ENCODE measurements around the gene FASN.

Gene FASN

GRCh38 chr17:82088838-82089722 lies 9.0 kb downstream of the FASN start:
- no peak for DNase-seq (ENCODE audit: low read depth)

DNA sequence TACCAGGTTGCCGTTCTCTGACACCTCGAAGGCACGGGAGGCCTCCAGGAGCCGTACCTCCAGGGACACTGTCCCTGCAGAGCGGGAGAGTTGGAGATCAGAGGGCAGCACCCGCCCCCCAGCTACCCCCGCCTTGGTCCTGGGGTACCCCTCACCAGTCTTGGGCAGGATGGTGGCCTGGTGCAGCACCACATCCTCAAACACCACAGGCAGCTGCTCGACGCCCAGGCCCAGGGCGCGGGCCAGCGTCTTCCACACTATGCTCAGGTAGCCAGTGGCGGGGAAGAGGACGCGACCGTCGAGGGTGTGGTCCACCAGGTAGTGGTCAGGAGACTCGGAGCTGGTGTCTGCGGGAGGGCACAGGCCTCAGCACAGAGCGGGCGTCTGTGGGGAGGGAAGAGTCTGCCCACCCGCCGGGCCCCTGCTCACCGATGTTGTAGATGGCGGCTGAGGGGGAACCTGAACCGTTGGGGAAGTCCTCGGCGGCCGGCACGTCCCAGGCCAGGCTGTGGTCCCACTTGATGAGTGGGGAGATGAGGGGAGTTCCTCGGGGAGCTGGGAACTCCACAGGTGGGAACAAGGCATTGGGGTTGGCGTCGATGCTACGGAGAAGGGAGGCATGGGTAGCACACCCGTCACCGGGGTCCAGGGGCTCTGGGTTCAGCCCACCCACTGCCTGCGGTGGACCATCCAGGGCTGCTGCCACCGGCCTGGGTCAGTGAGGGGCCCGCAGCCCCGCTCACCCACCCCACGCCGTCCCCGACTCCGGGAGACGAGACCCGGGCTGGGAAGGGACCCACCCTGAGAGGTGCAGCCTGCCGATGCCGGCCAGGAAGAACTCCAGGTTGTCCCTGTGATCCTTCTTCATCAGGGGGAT lies 9.8 kb downstream of the FASN start:
- no peak for DNase-seq (ENCODE audit: low read depth)

GRCh38 chr17:82086941-82087906 lies 10.8 kb downstream of the FASN start:
- no peak for DNase-seq (ENCODE audit: low read depth)

- DNase-seq (ENCODE audit: low read depth): no peak
These were observed 11.9 kb downstream of the FASN start for GRCh38 chr17:82085931-82086764.

DNA sequence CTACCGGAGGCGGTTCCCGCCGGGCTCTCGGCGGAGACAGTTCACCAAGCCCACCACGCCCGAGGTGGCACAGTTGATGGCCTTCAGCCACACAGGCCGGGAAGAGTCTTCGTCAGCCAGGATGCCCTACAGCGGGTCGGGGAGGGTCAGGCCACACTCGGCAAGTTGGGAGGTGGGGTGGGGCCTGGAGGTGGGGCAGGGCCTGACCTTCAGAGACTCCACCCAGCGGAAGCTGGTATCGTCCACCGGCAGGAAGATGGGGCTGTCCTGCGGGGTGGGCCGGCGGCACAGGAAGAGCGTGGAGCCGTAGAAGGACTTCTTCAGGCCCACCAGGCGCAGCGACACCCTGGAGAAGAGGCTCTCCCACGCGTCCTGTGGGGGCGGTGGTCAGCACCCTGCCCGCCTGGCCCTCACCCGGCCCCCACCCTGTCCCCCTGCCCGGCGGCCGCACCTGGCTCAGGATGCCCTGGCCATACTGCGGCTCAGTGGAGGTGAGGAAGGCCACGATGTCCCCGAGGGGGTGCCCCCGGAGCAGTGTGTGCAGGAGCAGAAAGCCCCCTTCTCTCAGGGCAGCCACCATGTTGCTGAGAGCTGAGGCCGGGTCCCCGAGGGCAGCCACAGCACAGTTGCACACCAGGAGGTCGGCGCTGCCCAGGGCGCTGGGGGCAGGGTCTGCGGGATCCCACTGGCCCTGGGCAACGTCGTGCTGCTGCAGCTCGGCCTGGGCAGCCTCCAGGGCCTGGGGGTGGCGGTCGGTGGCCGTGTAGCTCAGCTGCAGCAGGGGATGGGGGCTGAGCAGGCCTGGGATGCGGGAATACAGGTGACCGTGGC lies 12.8 kb downstream of the FASN start:
- no peak for DNase-seq (ENCODE audit: low read depth)

- no peak for DNase-seq (ENCODE audit: low read depth)
These were observed 13.5 kb downstream of the FASN start for GRCh38 chr17:82084373-82085030.

DNA sequence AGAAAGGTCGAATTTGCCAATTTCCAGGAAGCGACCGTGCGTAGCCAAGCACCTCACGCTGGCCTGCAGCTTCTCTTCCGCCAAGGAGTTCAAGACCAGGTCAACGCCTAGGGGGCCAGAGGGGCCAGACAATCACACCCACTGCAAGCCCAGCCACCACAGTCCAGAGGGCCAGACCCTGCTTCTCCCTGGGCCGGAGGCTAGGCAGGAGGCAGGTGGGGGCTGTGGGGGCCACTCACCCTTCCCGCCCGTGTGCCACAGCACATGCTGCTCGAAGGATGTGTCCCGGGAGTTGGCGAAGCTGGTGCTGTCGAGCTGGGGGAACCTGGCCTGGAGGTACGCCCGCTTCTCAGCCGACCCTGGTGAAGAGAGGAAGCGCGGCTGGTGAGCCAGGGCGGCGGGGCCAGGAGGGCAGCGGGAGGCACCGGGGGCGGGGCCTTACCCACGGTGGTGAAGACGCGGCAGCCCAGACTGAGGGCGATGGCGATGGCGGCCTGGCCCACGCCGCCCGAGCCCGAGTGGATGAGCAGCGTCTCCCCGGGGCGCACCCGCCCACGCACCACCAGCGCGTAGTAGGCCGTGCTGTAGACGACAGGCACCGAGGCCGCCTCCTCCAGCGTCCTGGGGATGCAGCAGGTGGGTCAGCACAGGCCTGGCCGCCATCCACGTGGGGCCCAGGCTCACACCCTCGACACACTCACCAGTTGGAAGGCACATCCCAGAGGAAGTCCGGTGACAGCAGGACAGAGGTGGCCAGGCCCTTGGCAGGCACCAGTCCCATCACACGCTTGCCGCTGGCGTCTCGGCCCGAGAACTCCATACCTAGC lies 14.3 kb downstream of the FASN start:
- DNase-seq (ENCODE audit: low read depth): no peak

DNA sequence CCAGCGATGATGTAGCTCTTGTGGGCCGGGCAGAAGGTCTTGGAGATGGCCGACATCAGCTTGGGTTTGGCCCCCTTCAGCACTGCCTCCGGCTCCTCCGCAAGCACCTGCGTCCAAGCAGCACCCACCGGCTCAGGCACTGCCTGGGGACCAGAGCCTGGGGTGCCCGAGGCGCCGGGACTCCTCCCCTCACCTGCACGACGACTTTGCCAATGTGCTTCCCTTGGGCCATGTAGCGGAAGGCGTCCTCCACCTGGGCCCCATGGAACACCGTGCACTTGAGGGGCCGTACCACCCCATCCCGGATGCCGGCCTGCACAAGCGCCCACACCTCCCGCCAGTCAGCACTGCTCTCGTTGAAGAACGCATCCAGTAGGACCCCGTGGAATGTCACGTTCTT lies 15.0 kb downstream of the FASN start:
- DNase-seq (ENCODE audit: low read depth): no peak

GRCh38 chr17:82082456-82082855 lies 15.6 kb downstream of the FASN start:
- DNase-seq (ENCODE audit: low read depth): no peak

DNA sequence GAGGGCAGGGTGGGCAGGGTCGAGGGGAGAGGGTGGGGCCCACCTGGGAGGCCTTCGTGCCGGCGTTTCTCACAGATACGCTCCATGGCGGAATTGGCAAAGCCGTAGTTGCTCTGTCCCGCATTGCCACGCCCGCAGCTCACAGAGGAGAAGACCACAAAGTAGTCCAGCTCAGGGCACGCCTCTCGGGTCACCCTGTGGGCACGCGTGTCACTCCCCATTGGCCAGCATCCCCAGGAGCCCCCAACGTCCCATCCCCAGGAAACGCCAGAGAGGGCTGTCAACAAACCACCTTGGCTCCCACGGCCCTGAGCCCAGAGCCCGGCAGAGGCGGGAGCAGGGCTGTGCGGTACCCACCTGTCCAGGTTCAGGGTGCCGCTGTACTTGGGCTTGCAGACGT lies 16.1 kb downstream of the FASN start:
- no peak for DNase-seq (ENCODE audit: low read depth)

DNA sequence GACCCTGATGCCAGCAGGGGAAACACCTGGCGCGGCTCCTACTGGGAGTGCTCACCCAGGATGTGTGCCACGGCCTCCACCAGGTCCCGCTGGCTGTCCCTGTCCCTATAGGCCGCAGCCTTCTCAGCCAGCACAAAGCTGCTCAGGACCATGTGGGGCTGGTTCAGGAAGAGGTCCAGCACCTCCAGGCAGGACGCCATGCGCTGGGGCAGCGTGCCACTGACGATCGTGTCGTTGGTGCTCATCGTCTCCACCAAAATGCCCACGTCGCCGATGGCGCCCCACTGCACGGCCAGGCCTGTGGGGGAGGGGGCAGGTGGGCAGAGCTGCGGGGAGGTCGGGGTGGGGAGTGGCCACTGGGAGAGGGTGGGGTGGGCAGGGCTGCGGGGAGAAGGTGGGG lies 16.5 kb downstream of the FASN start:
- no peak for DNase-seq (ENCODE audit: low read depth)

DNA sequence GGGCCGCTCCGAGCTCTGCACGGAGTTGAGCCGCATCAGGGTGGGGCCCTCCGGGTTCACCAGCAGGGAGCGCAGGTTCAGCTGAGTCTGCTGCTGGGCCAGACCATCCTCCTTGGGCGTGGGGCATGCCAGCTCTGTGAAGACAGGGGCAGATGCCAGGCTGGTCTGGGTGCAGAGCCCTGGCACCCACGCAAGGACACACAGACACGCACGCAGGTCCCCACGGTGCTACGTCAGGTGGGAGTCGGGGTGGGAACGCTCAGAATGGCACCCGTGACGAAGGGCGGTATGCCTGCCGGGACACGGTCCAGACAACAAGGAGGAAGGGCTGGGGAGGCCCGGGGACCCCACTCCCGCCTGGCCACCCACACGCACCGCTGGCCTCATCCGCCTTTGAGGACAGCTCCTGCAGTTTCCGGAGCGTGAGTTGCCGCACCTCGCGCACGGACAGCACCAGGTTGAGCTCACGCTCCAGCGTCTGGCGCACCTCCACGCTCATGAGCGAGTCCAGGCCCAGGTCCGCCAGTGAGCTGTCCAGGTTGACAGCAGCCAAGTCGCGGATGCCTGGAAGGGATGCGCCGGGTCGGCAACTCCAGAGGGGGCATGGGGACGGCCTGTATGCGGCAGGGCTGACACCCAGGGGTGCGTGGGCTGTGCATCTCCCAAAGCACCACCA lies 17.1 kb downstream of the FASN start:
- no peak for DNase-seq (ENCODE audit: low read depth)

GRCh38 chr17:82080048-82080788 lies 17.8 kb downstream of the FASN start:
- DNase-seq (ENCODE audit: low read depth): no peak

- DNase-seq (ENCODE audit: low read depth): no peak
These were observed 18.9 kb downstream of the FASN start for GRCh38 chr17:82079001-82079677.

DNA sequence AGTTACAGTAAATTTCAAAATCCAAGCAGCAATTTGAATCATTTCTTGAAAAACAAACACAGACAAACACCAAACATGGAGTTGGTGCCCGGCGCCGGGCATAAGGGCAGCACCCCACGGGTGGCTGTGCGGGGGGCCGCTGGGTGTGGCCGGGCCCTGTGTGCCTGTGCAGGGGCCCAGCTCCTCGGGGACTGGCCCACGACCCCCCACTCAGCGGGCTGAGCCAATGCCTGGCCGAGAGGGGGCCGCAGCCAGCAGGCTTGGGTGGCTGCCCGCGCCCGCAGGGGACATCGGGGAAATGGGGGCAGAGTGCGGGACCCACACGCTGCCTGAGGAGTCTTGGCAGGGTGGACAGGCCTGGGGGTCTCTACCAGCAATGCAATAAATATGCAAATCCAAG lies 19.6 kb downstream of the FASN start:
- DNase-seq (ENCODE audit: low read depth): no peak

DNA sequence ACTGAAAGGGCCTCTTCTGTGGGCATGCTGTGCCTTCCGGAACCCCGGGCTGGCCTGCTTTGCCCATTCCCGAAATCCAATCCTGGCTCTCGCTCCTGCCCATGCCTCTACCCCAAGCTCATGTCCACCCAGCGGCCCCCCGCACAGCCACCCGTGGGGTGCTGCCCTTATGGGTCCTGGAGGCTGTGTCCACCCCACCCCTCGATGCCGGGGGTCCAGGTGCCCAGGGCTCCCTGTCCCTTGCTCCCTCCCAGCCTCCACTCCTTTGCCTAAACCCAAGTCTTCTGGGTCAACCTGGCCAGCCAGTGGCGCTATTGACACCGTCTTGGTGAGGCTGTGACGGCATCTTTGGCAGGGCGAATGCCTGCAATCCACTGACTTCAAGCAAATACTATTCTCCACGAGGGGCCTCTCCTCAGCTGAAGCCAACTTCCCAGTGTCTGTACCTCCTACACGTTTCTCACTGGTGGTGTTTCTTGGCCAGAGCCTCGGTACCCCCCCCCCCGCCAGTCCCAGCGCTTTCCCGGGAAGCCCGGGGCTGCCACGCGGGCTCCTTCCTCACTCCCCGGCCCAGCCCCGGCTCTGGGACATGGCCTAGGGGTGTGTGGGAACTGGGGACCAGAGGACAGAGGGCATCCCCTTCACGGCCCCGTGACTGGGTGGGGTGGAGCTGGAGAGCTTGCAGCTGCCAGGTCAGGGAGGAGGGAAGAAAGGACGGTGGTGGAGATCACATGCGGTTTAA lies 20.2 kb downstream of the FASN start:
- no peak for DNase-seq (ENCODE audit: low read depth)
